GM12874 (cell line): ENCODE results near the gene AMPD3.

ENCODE experiments used
- CTCF ChIP-seq: IDR thresholded peaks from 2 replicates; pipeline ENCODE4 v1.5.1; 2011; ENCODE audit warnings: low read depth, mild to moderate bottlenecking, control low read depth, low read length, moderate library complexity; ENCODE audit not compliant: insufficient read depth

Gene AMPD3

DNA sequence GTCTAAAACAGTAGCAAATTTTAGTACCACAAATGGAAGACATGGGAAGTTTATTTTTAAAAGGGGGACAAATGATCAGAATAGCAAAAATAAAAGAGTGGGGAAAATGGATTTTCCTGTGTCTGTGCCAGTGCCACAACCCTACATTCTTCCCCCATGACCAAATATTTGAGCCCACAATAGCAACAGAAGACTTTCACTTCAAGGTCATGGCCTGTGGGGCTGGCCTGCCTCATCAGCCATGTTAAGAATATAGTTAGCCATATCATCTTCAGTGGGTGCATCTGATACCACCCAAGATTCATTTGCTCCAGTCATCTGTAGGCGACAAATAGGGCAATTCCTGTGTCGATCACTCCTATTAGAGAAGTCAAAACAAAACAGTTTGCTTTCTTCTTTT lies 59.6 kb downstream of the AMPD3 start:
- no peak for TF ChIP-seq CTCF

- no peak for TF ChIP-seq CTCF
Measured at GRCh38 chr11:10515418-10515817, 60.4 kb downstream of the AMPD3 start.

DNA sequence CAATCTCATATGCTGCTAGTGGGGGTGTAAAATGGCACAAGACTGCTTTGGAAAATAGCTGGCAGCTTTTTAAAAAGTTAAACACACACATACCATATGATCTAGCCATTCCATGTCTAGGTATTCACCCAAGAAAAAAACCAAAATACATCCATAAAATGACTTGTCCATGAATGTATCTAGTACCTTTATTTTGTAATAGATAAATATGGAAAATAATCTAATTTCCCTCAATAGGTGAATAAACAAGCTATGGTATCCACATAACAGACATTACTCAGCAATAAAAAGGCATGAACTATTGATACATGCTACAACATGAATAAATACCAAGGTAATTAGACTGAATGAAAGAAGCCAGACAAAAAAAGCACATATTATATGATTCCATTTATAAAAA lies 63.1 kb downstream of the AMPD3 start:
- TF ChIP-seq CTCF, result no peak

GRCh38 chr11:10518891-10519290 lies 63.8 kb downstream of the AMPD3 start:
- TF ChIP-seq CTCF, result no peak

DNA sequence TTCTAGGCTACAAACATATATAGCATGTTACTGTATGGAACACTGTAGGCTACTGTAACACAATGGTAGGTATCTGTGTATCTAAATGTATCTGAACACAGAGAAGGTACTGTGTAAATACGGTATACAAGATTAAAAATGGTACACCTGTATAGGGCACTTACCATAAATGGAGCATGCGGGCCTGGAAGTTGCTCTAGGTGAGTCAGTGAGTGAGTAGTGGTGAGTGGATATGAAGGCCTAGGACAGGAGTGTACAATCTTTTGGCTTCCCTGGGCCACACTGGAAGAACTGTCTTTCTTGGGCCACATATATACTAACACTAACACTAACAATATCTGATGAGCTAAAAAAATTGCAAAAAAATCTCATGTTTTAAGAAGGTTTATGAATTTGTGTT lies 64.6 kb downstream of the AMPD3 start:
- TF ChIP-seq CTCF, result no peak

DNA sequence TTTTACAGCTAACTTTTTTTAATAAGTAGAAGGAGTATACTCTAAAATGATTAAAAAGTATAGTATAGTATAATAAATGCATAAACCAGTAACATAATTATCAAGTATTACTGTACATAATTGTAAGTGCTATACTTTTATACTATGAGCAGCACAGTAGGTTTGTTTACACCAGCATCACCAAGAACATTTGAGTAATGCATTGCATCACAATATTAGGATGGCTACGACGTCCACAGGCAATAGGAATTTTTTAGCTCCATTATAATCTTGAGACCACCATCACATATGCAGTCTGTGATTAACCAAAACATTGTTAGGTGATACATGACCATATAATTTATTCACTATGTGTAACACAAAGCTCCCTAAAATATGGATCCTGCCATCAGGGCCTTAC lies 65.5 kb downstream of the AMPD3 start:
- TF ChIP-seq CTCF, result no peak

GRCh38 chr11:10522276-10522675 lies 67.2 kb downstream of the AMPD3 start:
- TF ChIP-seq CTCF, result no peak

GRCh38 chr11:10522921-10523320 lies 67.9 kb downstream of the AMPD3 start:
- TF ChIP-seq CTCF, result no peak
